B cell (primary cell): ENCODE data around the gene HOXA4. TPM values are rescaled to one million over a fixed set of nuclear protein-coding genes. Genes with fewer than 3 reads are reported as not detected.
A peak's percentile ranks its signal among the peaks of the same experiment; 100 is the strongest.

Source experiments
- ATAC-seq: fragments of 200-7000 bp; cut with Tn5 transposase; one replicate; pipeline ENCODE4 v1.10.0; 2021; ENCODE audit warnings: low read depth, mild to moderate bottlenecking, moderate number of reproducible peaks, moderate library complexity
- CTCF ChIA-PET: fragments of 350-600 bp; sonication (Branson Sonifier 250); formaldehyde crosslinking; loops from one replicate; lab custom pipeline; 2021; ENCODE audit warnings: antibody characterized with exemption, inconsistent platforms; lab: Charles Lee
- POLR2A ChIA-PET: fragments of 350-600 bp; sonication (Branson Sonifier 250); formaldehyde crosslinking; loops from one replicate; lab custom pipeline; 2021; ENCODE audit warnings: antibody characterized with exemption; lab: Charles Lee
- DNase-seq: peaks from one replicate; pipeline ENCODE4 v3.0.0; 2013
- H2AFZ ChIP-seq: 2 replicates; pipeline ENCODE4 v1.6.1; 2012; ENCODE audit warnings: mild to moderate bottlenecking, low read depth, low read length; ENCODE audit not compliant: insufficient read depth, poor library complexity, severe bottlenecking
- H3K27ac ChIP-seq, 2 donors: 1 replicate in 1 of 2; 2 replicates in 1 of 2; pipeline ENCODE4 v1.5.1; 2012 to 2013; ENCODE audit warnings: low read length in 2 of 2, mild to moderate bottlenecking in 2 of 2, moderate library complexity in 1 of 2
- H3K27me3 ChIP-seq, 4 experiments: fragments of 200-600 bp in 1 of 4; sonication (generic) in 1 of 4; replicated peaks in 1 of 4; 1 replicate in 2 of 4; 2 replicates in 2 of 4; pipeline versions ENCODE4 v1.6.1 to v1.7.0; 2013 to 2016; ENCODE audit warnings: low read length in 3 of 4, mild to moderate bottlenecking in 2 of 4, mixed read lengths in 1 of 4, moderate library complexity in 1 of 4; ENCODE audit not compliant: insufficient read depth in 4 of 4, control insufficient read depth in 3 of 4; ENCODE audit errors: control extremely low read depth in 1 of 4
- H3K36me3 ChIP-seq, 2 experiments: replicated peaks in 1 of 2; 1 replicate in 1 of 2; 2 replicates in 1 of 2; pipeline versions ENCODE4 v1.6.1 to v1.7.1; 2013; ENCODE audit warnings: low read length in 1 of 2; ENCODE audit not compliant: insufficient read depth in 2 of 2, control insufficient read depth in 1 of 2; ENCODE audit errors: control extremely low read depth in 1 of 2, extremely low read depth in 1 of 2
- H3K4me1 ChIP-seq, 2 donors: fragments of 200-600 bp in 1 of 2; sonication (generic) in 1 of 2; 1 replicate in 1 of 2; 2 replicates in 1 of 2; pipeline versions ENCODE4 v1.5.1 to v1.6.1; 2013 to 2017; ENCODE audit warnings: low read length in 2 of 2; ENCODE audit not compliant: control insufficient read depth in 2 of 2, insufficient read depth in 2 of 2
- H3K4me2 ChIP-seq: replicated peaks from 2 replicates; pipeline ENCODE3; 2012; ENCODE audit warnings: mild to moderate bottlenecking, low read depth, low read length; ENCODE audit not compliant: poor library complexity, severe bottlenecking
- H3K4me3 ChIP-seq, 5 experiments: fragments of 200-600 bp in 1 of 5; sonication (generic) in 1 of 5; 1 replicate in 3 of 5; 2 replicates in 2 of 5; pipeline versions ENCODE4 v1.5.1 to v1.7.0; 2011 to 2016; ENCODE audit warnings: low read length in 4 of 5, mild to moderate bottlenecking in 4 of 5, low read depth in 2 of 5, control low read depth in 1 of 5, moderate library complexity in 1 of 5; ENCODE audit not compliant: insufficient read depth in 1 of 5; ENCODE audit errors: control extremely low read depth in 1 of 5, extremely low read depth in 1 of 5
- H3K79me2 ChIP-seq: fragments of 200-600 bp; sonication (generic); one replicate; pipeline ENCODE4 v1.6.0; 2016; ENCODE audit warnings: low read length; ENCODE audit not compliant: control insufficient read depth, insufficient read depth
- H3K9ac ChIP-seq: fragments of 200-600 bp; sonication (generic); 2 replicates; pipeline ENCODE4 v1.6.1; 2017; ENCODE audit warnings: mild to moderate bottlenecking, low read length, moderate library complexity
- H3K9me3 ChIP-seq, 3 donors: one replicate each; pipeline versions ENCODE4 v1.6.1 to v1.7.1; 2013; ENCODE audit warnings: low read length in 2 of 3; ENCODE audit not compliant: control insufficient read depth in 2 of 3, insufficient read depth in 1 of 3; ENCODE audit errors: control extremely low read depth in 1 of 3
- H4K20me1 ChIP-seq: 2 replicates; pipeline ENCODE4 v1.6.0; 2012; ENCODE audit warnings: mild to moderate bottlenecking, low read length; ENCODE audit not compliant: insufficient read depth, control insufficient read depth, poor library complexity, severe bottlenecking
- H3K27ac Mint-ChIP-seq: one replicate; pipeline ENCODE4 v1.8.0; 2021; ENCODE audit warnings: mixed read lengths
- H3K27me3 Mint-ChIP-seq: one replicate; pipeline ENCODE4 v1.8.0; 2021; ENCODE audit warnings: mixed read lengths
- H3K4me1 Mint-ChIP-seq: one replicate; pipeline ENCODE4 v1.8.0; 2021; ENCODE audit warnings: mixed read lengths
- H3K4me3 Mint-ChIP-seq: one replicate; pipeline ENCODE4 v1.8.0; 2021; ENCODE audit warnings: mixed read lengths
- H3K9me3 Mint-ChIP-seq: one replicate; pipeline ENCODE4 v1.8.0; 2022; ENCODE audit warnings: mixed read lengths; ENCODE audit not compliant: insufficient read depth
- CTCF ChIP-seq: fragments of 200-600 bp; IDR thresholded peaks from one replicate; pipeline ENCODE4 v1.8.0; 2022; ENCODE audit warnings: antibody characterized with exemption, mild to moderate bottlenecking
- EZH2 ChIP-seq: IDR thresholded peaks from 2 replicates; pipeline ENCODE4 v1.6.1; 2012; ENCODE audit warnings: borderline replicate concordance, low read depth, mild to moderate bottlenecking, moderate library complexity, low read length; ENCODE audit not compliant: insufficient read depth, poor library complexity, severe bottlenecking
- WGBS: methylation state at CpG from one replicate; pipeline ENCODE4 v1.1.5; 2013; ENCODE audit warnings: missing lambda C conversion rate; ENCODE audit not compliant: insufficient coverage; 5-methylcytosine and 5-hydroxymethylcytosine counted together
- intact Hi-C: fragments of 100-400 bp; cut with micrococcal nuclease; formaldehyde crosslinking; loops from one replicate; pipeline ENCODE4 v1.10.0; 2022
- polyA plus RNA-seq: library from polyadenylated mRNA; depleted of rRNA; stranded (reverse); fragments of >200 nt; gene quantifications from 2 replicates; pipeline ENCODE4 v1.2.3, GENCODE V29; 2012
- total RNA-seq, 2 donors: library from RNA; stranded (reverse); fragments of 120-200 nt in 1 of 2; gene quantifications; 1 replicate in 1 of 2; 2 replicates in 1 of 2; pipeline versions ENCODE4 v1.2.3 to v1.2.4, GENCODE V29; 2013 to 2022

HOXA4 gene
- total and polyA plus RNA-seq, 2 donors (not counting 1 experiment from before 2014, with no cell fraction given), result 0.30 TPM; not detected in 1

- ChIA-PET CTCF (interaction anchor here (0.6 to 6.9 kb wide), 17 partner anchors 10 to 753 kb away, joined by 3 to 52 read pairs (median 4); partner anchors contain the start of gene HOXA10), POLR2A (interaction anchor here (0.6 kb wide), 1 partner anchor 1290 kb away, joined by 6 read pairs; no protein-coding TSS in a partner anchor)
- no peaks in the 10 kb centered on the region for H3K9me3 Mint-ChIP-seq
- Histone ChIP-seq H3K79me2 (no peaks in the 10 kb centered on the region), H3K9me3 (peaks cover 0 to 84% (median 0%) of the 10 kb centered on the region in 3 donors), H3K27me3 (peaks cover 0 to 98% (median 75%) of the 10 kb centered on the region in 4 experiments), H3K4me2 (peak overlapping the region; percentile 69), H3K4me1 (peaks cover 48 to 58% of the 10 kb centered on the region in 2 donors), H3K9ac (no peak overlapping the region), H3K27ac (no peak overlapping the region), H3K4me3 (peak overlapping the region in 1 of 5 experiments; percentile 27), H3K36me3 (no peaks in the 10 kb centered on the region), H2AFZ (no peak overlapping the region), H4K20me1 (peaks cover 10% of the 10 kb centered on the region)
- intact Hi-C loops, result no loop called here
- ATAC-seq (no peak), DNase-seq (peak; percentile 26)
- H3K4me1 Mint-ChIP-seq, result peaks cover 35% of the 10 kb centered on the region
- H3K27me3 Mint-ChIP-seq, result peaks cover 67% of the 10 kb centered on the region
- H3K27ac Mint-ChIP-seq, result peak overlapping the region; percentile 26
- peak overlapping the region; percentile 80 for H3K4me3 Mint-ChIP-seq
- TF ChIP-seq CTCF, result no peak
- peak; percentile 18 for TF ChIP-seq EZH2
- 23% methylated on average over 25 of the region's 30 CpGs for WGBS
Observed at GRCh38 chr7:27148756-27149641, 18.4 kb upstream of the HOXA4 start.
